Measurements from ENCODE around the gene DHX35.

The DHX35 gene

DNA sequence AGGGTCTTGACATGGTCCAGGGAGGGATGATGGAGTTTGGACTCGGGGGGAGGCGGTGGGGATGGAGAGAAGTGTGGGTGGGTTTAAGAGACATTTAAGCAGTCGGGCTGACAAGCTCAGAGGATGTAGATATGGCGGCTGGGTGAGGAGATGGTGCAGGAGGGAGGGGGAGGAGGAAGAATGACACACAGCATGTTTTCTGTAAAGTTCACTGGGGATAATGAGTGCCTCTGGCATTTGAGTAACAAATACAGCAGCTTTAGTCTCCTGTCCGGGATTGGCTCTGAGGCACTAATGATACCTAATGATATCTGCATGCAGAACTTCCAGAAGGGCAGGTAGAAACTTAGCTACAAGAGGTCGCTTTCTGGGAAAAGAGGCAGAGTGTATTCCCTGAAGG, 107.8 kb downstream of the DHX35 start:
- no peak for DNase-seq

DNA sequence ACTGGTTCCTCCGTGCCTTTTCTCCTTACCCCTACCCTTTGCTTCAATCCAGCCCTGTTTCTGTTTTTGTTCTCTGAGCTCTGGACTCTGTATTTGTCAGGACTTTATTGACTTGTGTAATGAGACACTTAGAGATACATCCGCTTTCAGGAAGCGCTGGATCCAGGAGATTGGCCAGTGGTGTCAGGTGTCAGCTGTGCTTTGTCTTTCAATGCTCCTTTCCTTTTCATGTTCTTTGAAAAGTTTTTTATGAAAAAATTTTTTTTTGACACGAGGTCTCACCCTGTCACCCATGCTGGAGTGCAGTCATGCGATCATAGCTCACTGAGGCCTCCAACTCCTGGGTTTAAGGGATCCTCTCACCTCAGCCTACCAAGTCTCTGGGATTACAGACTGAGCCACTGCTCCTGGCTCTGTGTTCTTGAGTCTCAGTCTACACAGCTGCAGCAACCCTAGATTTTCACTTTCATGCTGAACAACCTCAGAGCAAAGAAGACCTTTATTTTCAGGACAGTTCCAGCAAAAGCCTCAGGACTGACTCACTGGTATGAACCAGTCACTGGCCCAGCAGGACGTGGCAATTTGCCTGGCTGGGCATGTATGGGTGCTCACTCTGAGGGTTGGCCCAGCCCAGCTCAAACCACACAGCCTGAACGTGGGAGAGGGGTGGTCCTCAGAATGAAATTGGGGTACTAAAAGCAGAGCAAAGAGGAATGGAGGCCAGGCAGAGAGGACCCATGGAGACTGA, 108.5 kb downstream of the DHX35 start:
- no peak for DNase-seq

DNA sequence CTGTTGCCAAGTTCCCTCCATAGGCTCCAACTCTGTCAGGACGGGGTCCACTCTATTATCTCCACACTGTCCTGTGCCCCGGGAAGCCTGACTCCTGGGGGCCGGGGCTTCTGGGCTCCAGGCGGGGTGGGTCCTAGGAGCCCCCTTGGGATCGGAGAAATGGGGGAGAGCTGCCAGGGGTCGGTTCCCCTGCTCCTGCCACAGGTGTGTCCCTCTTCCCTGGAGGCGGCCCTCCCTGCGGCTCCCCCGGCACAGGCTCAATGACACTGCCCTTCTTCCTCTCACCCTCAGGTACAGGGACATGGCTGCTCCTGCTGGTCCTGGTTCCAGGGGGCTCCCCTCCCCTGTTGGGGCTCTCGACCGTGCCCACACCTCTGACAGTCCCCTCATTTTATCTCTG, 110.0 kb downstream of the DHX35 start:
- no peak for DNase-seq

DNA sequence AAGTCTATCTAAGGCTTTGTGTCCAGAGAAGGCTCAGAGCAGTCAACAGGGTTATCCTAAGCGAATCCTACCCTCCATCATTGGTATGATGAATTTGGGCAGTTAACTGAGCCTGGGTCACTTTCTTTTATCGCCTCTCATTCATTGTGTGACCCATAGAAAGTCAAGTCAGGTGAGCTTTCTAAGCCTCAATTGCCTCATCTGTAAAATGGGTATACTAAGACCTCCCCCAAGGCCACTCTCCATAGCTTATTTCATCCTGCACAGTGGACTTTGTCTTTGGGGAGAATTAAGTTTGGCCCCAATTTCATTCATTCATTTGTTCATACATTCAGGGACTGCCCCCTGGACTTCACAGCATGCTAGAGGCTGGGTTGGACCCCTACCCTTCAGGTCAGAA, 110.5 kb downstream of the DHX35 start:
- DNase-seq = no peak

DNA sequence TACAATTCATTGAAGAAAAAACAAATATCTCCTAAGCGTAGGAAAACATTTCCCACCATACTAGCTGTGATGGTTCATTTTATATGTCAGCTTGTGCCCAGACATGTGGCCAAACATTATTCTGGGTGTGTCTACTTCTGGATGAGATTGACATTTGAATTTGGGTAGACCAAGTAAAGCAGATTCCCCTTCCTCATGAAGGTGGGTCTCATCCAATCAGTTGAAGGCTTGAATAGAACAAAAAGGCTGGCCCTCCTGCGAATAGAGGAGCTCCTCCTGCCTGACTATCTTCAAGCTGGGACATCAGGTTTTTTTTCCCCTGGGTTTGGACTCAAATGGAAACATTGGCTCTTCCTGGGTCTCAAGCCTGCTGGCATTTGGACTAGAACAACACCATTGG, 113.6 kb downstream of the DHX35 start:
- DNase-seq = no peak

DNA sequence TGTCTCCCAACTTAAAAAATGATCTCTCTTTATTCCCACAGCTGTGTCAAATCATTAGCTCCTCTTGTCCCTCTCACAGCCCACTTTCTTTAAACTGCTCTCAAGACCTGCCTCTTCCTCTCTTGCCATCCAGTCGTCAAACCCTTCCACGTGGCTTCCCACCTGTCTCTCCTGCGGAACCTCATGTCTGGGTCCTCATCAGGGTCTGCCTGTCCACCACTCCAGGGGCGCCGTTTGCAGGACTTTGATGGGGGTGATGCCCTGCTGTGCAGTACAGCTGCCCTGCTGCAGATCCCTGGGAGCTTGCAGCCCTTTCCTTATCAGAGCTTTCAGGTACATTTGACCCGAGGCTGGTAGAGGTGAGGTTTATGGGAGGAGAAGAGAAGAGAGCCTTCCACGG, 114.8 kb downstream of the DHX35 start:
- DNase-seq = no peak

DNA sequence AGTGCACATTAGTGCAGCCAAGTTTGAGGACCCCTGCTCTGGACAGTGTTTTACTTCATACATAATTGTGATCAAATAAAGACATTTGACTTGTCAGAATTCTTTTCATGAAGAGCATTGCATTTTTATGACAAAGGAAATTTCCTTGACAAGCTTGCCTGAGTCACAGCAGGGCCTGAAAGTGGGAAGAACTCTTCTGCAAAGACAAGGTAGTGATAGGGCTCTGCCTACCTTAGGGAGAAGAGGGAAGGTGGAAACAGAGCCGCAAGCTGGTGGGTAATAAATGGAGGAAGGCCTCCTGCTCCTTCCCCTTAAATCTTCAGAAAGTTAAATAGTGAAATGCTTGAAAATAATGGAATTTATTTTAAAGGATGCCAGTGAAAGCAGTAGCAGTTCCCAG, 118.2 kb downstream of the DHX35 start:
- no peak for DNase-seq

DNA sequence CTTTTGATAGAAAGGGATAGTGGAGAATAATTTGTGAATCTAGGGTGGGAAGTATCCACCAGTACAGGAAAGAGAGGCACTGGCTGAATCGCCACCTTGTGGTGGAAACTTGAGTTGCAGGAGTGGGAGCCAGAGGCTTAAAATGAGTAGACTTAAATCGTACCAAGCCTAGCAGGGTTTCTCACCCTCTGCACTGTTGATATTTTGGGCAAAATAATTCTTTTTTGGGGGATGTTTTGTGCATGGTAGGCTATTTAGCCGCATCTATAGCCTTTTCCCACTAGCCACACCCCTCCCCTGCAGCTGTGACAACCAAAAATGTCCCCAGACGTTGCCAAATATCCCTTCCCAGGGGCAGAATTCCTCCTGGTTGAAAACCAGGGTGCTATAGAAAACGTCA, 119.1 kb downstream of the DHX35 start:
- DNase-seq = peak; percentile 36

DNA sequence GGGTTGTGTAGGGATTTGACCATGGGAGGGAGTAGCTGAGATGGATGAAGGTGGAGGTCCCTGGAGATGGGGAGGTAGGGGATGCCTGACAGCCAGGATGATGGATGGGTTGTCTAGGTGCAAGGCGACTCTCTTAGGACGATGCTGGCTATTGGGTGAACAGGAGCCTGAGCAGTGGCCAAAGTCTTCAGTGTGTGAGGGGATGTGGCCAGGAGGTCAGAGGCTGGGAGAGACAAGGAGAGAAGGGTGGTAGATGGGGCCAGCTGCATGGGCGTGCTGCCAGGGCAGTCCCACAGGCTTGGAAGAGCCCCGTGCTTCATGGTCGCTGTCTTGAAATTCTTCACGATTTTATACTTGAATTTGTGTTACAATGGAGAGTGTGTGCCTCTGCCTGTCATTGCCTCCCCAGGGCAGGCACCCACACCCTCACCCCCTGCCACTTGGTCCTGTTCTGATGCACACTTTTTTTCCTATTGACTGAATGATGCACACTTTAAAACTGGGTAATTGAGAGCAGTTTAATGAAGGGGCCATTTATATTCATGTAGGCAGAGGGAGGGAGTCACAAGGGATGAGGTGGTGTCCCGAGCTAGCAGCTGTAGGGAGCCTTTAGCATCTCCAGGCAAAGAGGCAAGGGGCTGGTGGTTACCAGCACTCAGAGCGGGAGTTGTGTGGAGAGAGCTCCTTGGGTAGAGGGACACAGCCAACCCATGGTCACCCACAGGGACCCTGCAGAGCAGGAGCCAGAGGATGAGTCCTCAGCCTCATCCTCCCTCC, 120.7 kb downstream of the DHX35 start:
- DNase-seq = no peak

DNA sequence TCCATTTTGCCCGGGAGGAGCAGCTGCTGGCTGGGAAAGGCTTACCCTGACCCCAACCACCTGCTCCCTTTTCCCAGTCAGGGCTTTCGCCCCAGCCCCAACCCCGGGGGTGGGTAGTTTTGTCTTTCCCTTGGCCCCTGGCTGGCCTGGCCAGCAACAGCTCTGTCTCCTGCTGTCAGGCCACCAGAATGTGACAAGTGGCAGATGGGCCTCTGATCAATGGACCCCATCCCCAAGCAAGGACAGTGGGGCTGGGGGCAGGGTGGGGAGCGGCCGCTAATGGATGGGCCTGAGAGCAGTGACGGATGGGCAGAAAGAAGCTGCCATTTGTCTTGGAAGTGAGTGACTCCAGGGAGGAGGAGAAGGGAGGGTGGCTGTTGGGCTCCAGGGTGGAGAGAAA, 121.6 kb downstream of the DHX35 start:
- DNase-seq = no peak

DNA sequence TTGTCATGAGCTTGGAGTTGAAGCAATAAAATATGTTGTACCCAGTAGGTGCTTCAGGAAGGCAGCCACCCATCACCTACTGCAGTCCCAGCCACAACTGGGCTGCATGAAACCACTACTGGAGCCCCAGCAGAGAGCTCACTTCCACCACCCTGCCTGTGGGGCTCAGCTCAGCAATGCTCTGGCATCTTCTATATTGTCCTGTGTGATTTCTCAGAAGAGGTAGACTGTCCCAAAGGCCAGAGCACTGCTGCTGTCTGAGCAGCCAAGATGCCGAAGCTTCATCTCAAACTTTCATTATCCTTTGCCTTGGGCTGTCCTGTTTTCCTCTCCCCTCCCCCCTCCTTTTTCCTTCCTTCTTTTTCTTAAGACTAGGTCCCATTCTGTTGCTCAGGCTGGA, 126.9 kb downstream of the DHX35 start:
- DNase-seq = no peak

Data from NCI-H1417 treated with DMSO at 0.1 percent for 48 hours (cell line).